HepG2 (cell line): ENCODE results near the gene APEX1. TPM values are rescaled to one million over a fixed set of nuclear protein-coding genes. Genes with fewer than 3 reads are reported as not detected.

Source experiments
- BATF2 ChIP-seq: sonication (generic); formaldehyde crosslinking; IDR thresholded peaks from 2 replicates; pipeline ENCODE4 v1.8.0; 2022; ENCODE audit warnings: mild to moderate bottlenecking, missing genetic modification reagents, moderate library complexity
- BRF2 ChIP-seq: sonication (generic); formaldehyde crosslinking; IDR thresholded peaks from 2 replicates; pipeline ENCODE4 v1.8.1; 2022; ENCODE audit warnings: mild to moderate bottlenecking, missing genetic modification reagents
- FOXP4 ChIP-seq: sonication (generic); formaldehyde crosslinking; IDR thresholded peaks from 2 replicates; pipeline ENCODE4 v1.4.0; 2020; ENCODE audit warnings: missing genetic modification reagents
- HMGXB4 ChIP-seq, 2 experiments: sonication (generic) in 1 of 2; formaldehyde crosslinking in 1 of 2; IDR thresholded peaks; 2 replicates each; pipeline versions ENCODE4 v1.4.0 to v1.6.1; 2018 to 2020; ENCODE audit warnings: missing genetic modification reagents in 2 of 2, borderline replicate concordance in 1 of 2, low read depth in 1 of 2, mild to moderate bottlenecking in 1 of 2, missing biosample characterization in 1 of 2
- STAG1 ChIP-seq: sonication (generic); formaldehyde crosslinking; IDR thresholded peaks from 2 replicates; pipeline ENCODE4 v1.4.0; 2020; ENCODE audit warnings: missing genetic modification reagents
- ZNF142 ChIP-seq: sonication (generic); formaldehyde crosslinking; IDR thresholded peaks from 2 replicates; pipeline ENCODE4 v1.4.0; 2020; ENCODE audit warnings: missing genetic modification reagents
- ZNF691 ChIP-seq: sonication (generic); formaldehyde crosslinking; IDR thresholded peaks from 2 replicates; pipeline ENCODE4 v1.4.0; 2020; ENCODE audit warnings: missing genetic modification reagents, low read depth, mild to moderate bottlenecking, borderline replicate concordance
- ZNF891 ChIP-seq: sonication (generic); formaldehyde crosslinking; IDR thresholded peaks from 2 replicates; pipeline ENCODE4 v1.5.0; 2020; ENCODE audit warnings: mild to moderate bottlenecking, missing genetic modification reagents
- ZSCAN20 ChIP-seq: sonication (generic); formaldehyde crosslinking; IDR thresholded peaks from 2 replicates; pipeline ENCODE4 v1.4.0; 2020; ENCODE audit warnings: missing genetic modification reagents, mild to moderate bottlenecking, borderline replicate concordance
- polyA plus RNA-seq, 8 experiments: library from polyadenylated mRNA; depleted of rRNA in 3 of 8; stranded (reverse) in 7 of 8; unstranded in 1 of 8; fragments of >200 nt; fragmentation: Illumina TruSeq in 4 of 8; extraction: Trizol in 4 of 8; gene quantifications; 2 replicates each; pipeline versions ENCODE4 v1.2.1 to v1.2.3, GENCODE V29; 2011 to 2016; ENCODE audit warnings: low read depth in 4 of 8, missing spikeins in 1 of 8, mixed read lengths in 1 of 8; ENCODE audit not compliant: insufficient read depth in 1 of 8
- total RNA-seq, 5 experiments: library from RNA; depleted of rRNA; stranded (reverse); fragments of >200 nt; fragmentation: Illumina TruSeq; extraction: Trizol; gene quantifications; 2 replicates each; pipeline ENCODE4 v1.2.3, GENCODE V29; 2016; ENCODE audit warnings: low read depth in 1 of 5

Gene APEX1
- total and polyA plus RNA-seq, 2 of the 13 experiments (the other 11 are each of a cell fraction or from before 2014, with no cell fraction given), result 171 to 405 TPM

- peak; percentile 99 for TF ChIP-seq ZNF142 (CRISPR knock-in tag)
- TF ChIP-seq ZNF891 (CRISPR knock-in tag), result peak; percentile 92
- TF ChIP-seq STAG1 (CRISPR knock-in tag), result no peak
- peak; percentile 95; the same call in 1 of the 2 replicates for TF ChIP-seq ZSCAN20
- peak; percentile 65; the same call in 1 of the 2 replicates for TF ChIP-seq ZNF691 (CRISPR knock-in tag)
- no peak for TF ChIP-seq BATF2
- peak; percentile 85 to 94; a peak in 3 of 4 replicates for TF ChIP-seq HMGXB4 (CRISPR knock-in tag; IDR thresholded peaks at IDR 0.05; ENCODE audit: borderline replicate concordance in 1 of 2, low read depth in 1 of 2)
- TF ChIP-seq FOXP4 (CRISPR knock-in tag), result peak; percentile 69; the same call in 1 of the 2 replicates
- TF ChIP-seq BRF2 (CRISPR knock-in tag), result no peak
Measured at GRCh38 chr14:20412876-20413743, 41.9 kb upstream of the APEX1 start, which contains the start of gene TEP1 (continued).
